HepG2 (cell line): ENCODE results near the gene ITLN2. TPM values are rescaled to one million over a fixed set of nuclear protein-coding genes. Genes with fewer than 3 reads are reported as not detected.

Source experiments
- ATAC-seq: fragments of 200-7000 bp; cut with Tn5 transposase; 3 replicates; pipeline ENCODE4 v1.9.1; 2020; ENCODE audit warnings: mild to moderate bottlenecking, moderate library complexity
- BruUV-seq: library from RNA; stranded (reverse); fragments of 400-500 nt; replicated peaks from 2 replicates; lab custom pipeline; 2021; lab: Mats Ljungman, UMichigan
- CTCF ChIA-PET: fragments of 300-600 bp; formaldehyde crosslinking; extraction: SDS; loops from one replicate; lab custom pipeline; 2021; ENCODE audit warnings: low total read pairs, inconsistent platforms, low intra/inter-chr PET ratio; lab: Yijun Ruan, JAX
- POLR2A ChIA-PET: fragments of 350-600 bp; sonication (Branson Sonifier 250); formaldehyde crosslinking; loops from one replicate; lab custom pipeline; 2020; ENCODE audit warnings: antibody characterized with exemption, inconsistent platforms; lab: Yijun Ruan, JAX
- DNase-seq: peaks from one replicate; pipeline ENCODE4 v3.0.0-alpha.2; 2015; ENCODE audit warnings: low spot score
- FAIRE-seq: peaks from 3 replicates; lab custom pipeline; 2011; peaks lifted over from hg19 to GRCh38; lab: Jason Lieb, UNC
- H2AFZ ChIP-seq: one replicate; pipeline ENCODE4 v1.6.1; 2011; ENCODE audit warnings: low read length, inconsistent platforms
- H3K27ac ChIP-seq: fragments of 300-600 bp; 3 replicates; pipeline ENCODE4 v1.8.0; 2011; ENCODE audit warnings: mixed run types, mild to moderate bottlenecking, mixed read lengths, low read length, inconsistent platforms; ENCODE audit not compliant: insufficient read depth; ENCODE audit errors: extremely low read length
- H3K27me3 ChIP-seq, 2 experiments: fragments of 200-600 bp in 1 of 2; 2 replicates in 1 of 2; 3 replicates in 1 of 2; pipeline versions ENCODE4 v1.6.0 to v1.8.0; 2011; ENCODE audit warnings: low read length in 2 of 2, mild to moderate bottlenecking in 2 of 2, moderate library complexity in 2 of 2, inconsistent platforms in 1 of 2; ENCODE audit not compliant: insufficient read depth in 2 of 2, control insufficient read depth in 1 of 2
- H3K36me3 ChIP-seq, 2 experiments: fragments of 200-600 bp in 1 of 2; replicated peaks in 1 of 2; 2 replicates in 1 of 2; 3 replicates in 1 of 2; pipeline versions ENCODE4 v1.5.1 to v1.8.0; 2011; ENCODE audit warnings: low read length in 2 of 2, inconsistent platforms in 1 of 2; ENCODE audit not compliant: insufficient read depth in 2 of 2, control insufficient read depth in 1 of 2
- H3K4me1 ChIP-seq: 2 replicates; pipeline ENCODE4 v1.5.1; 2012; ENCODE audit warnings: low read length, inconsistent platforms; ENCODE audit not compliant: insufficient read depth
- H3K4me2 ChIP-seq: 2 replicates; pipeline ENCODE4 v1.6.0; 2011; ENCODE audit warnings: low read depth, low read length, inconsistent platforms
- H3K4me3 ChIP-seq, 3 experiments: fragments of 200-600 bp in 1 of 3; sonication (generic), shearing (Covaris generic) in 1 of 3; replicated peaks in 1 of 3; 2 replicates each; pipeline ENCODE4 v1.5.1; 2011 to 2016; ENCODE audit warnings: low read length in 3 of 3, inconsistent platforms in 2 of 3, low read depth in 2 of 3, mild to moderate bottlenecking in 2 of 3, control low read depth in 1 of 3, mixed read lengths in 1 of 3; ENCODE audit not compliant: insufficient read depth in 1 of 3
- H3K79me2 ChIP-seq: one replicate; pipeline ENCODE4 v1.6.1; 2011; ENCODE audit warnings: low read length, inconsistent platforms; ENCODE audit not compliant: insufficient read depth
- H3K9ac ChIP-seq: 2 replicates; pipeline ENCODE4 v1.6.0; 2011; ENCODE audit warnings: mild to moderate bottlenecking, low read depth, low read length, inconsistent platforms; ENCODE audit not compliant: insufficient read depth
- H3K9me3 ChIP-seq: 2 replicates; pipeline ENCODE4 v1.5.1; 2012; ENCODE audit warnings: mild to moderate bottlenecking, low read length
- H4K20me1 ChIP-seq: 2 replicates; pipeline ENCODE4 v1.6.0; 2011; ENCODE audit warnings: inconsistent platforms, mild to moderate bottlenecking, low read length, moderate library complexity; ENCODE audit not compliant: insufficient read depth
- CBX5 ChIP-seq: sonication (generic); formaldehyde crosslinking; IDR thresholded peaks from 2 replicates; pipeline ENCODE4 v1.4.0; 2020; ENCODE audit warnings: missing genetic modification reagents, borderline replicate concordance
- NFKBIZ ChIP-seq: IDR thresholded peaks from 2 replicates; pipeline ENCODE4 v1.6.1; 2018; ENCODE audit warnings: missing genetic modification reagents, missing compliant biosample characterization
- NR0B2 ChIP-seq: sonication (generic); formaldehyde crosslinking; IDR thresholded peaks from 2 replicates; pipeline ENCODE4 v1.4.0; 2020; ENCODE audit warnings: mild to moderate bottlenecking, missing genetic modification reagents
- SRY ChIP-seq: sonication (generic); formaldehyde crosslinking; IDR thresholded peaks from 2 replicates; pipeline ENCODE4 v1.8.0; 2022; ENCODE audit warnings: mild to moderate bottlenecking, missing genetic modification reagents
- THAP11 ChIP-seq: IDR thresholded peaks from 2 replicates; pipeline ENCODE4 v1.6.1; 2016; ENCODE audit warnings: missing biosample characterization, missing genetic modification reagents
- ZBTB42 ChIP-seq: sonication (generic); formaldehyde crosslinking; IDR thresholded peaks from 2 replicates; pipeline ENCODE4 v1.5.0; 2020; ENCODE audit warnings: mild to moderate bottlenecking, missing genetic modification reagents
- ZKSCAN1 ChIP-seq: fragments of 150-350 bp; IDR thresholded peaks from 2 replicates; pipeline ENCODE4 v1.6.1; 2014; ENCODE audit warnings: low read length
- ZMAT5 ChIP-seq: sonication (generic); formaldehyde crosslinking; IDR thresholded peaks from 2 replicates; pipeline ENCODE4 v1.5.0; 2020; ENCODE audit warnings: mild to moderate bottlenecking, low read depth, missing genetic modification reagents, borderline replicate concordance
- ZNF317 ChIP-seq: sonication (generic); formaldehyde crosslinking; IDR thresholded peaks from 2 replicates; pipeline ENCODE4 v1.5.0; 2020; ENCODE audit warnings: mild to moderate bottlenecking, missing genetic modification reagents
- ZNF337 ChIP-seq: sonication (generic); formaldehyde crosslinking; IDR thresholded peaks from 2 replicates; pipeline ENCODE4 v1.5.1; 2020; ENCODE audit warnings: missing genetic modification reagents, low read depth, mild to moderate bottlenecking, borderline replicate concordance
- ZNF570 ChIP-seq: sonication (generic); formaldehyde crosslinking; IDR thresholded peaks from 2 replicates; pipeline ENCODE4 v1.4.0; 2020; ENCODE audit warnings: mild to moderate bottlenecking, missing genetic modification reagents, borderline replicate concordance
- ZNF609 ChIP-seq: sonication (generic); formaldehyde crosslinking; IDR thresholded peaks from 2 replicates; pipeline ENCODE4 v1.4.0; 2020; ENCODE audit warnings: mild to moderate bottlenecking, missing genetic modification reagents, borderline replicate concordance
- ZSCAN12 ChIP-seq: sonication (generic); formaldehyde crosslinking; IDR thresholded peaks from 2 replicates; pipeline ENCODE4 v1.9.0; 2021; ENCODE audit warnings: mild to moderate bottlenecking, missing genetic modification reagents
- WGBS: methylation state at CpG from one replicate; pipeline ENCODE4 v1.1.6; 2017; ENCODE audit warnings: low lambda C conversion rate; 5-methylcytosine and 5-hydroxymethylcytosine counted together
- in situ Hi-C: cut with HindIII; loops from 2 replicates; pipeline ENCODE4 v1.10.0; 2017; ENCODE audit warnings: low pct_unique_long_range_greater_than_20kb; ENCODE audit not compliant: extremely low pct_ligation_motif_present
- intact Hi-C: fragments of 100-400 bp; cut with micrococcal nuclease; formaldehyde crosslinking; loops from one replicate; pipeline ENCODE4 v1.10.0; 2022; ENCODE audit not compliant: unreplicated experiment
- polyA plus RNA-seq, 8 experiments: library from polyadenylated mRNA; depleted of rRNA in 3 of 8; stranded (reverse) in 7 of 8; unstranded in 1 of 8; fragments of >200 nt; fragmentation: Illumina TruSeq in 4 of 8; extraction: Trizol in 4 of 8; gene quantifications; 2 replicates each; pipeline versions ENCODE4 v1.2.1 to v1.2.3, GENCODE V29; 2011 to 2016; ENCODE audit warnings: low read depth in 4 of 8, missing spikeins in 1 of 8, mixed read lengths in 1 of 8; ENCODE audit not compliant: insufficient read depth in 1 of 8
- total RNA-seq, 5 experiments: library from RNA; depleted of rRNA; stranded (reverse); fragments of >200 nt; fragmentation: Illumina TruSeq; extraction: Trizol; gene quantifications; 2 replicates each; pipeline ENCODE4 v1.2.3, GENCODE V29; 2016; ENCODE audit warnings: low read depth in 1 of 5
- TF ChIP-seq, protein P1 (sequence below): sonication (generic); formaldehyde crosslinking; IDR thresholded peaks from 2 replicates; pipeline ENCODE4 v1.5.0; 2020; ENCODE audit warnings: mild to moderate bottlenecking, missing genetic modification reagents
- TF ChIP-seq, protein P2 (sequence below): sonication (generic); formaldehyde crosslinking; IDR thresholded peaks from 2 replicates; pipeline ENCODE4 v1.4.0; 2020; ENCODE audit warnings: missing genetic modification reagents; ENCODE audit errors: not compliant biosample characterization

Gene ITLN2
- total and polyA plus RNA-seq, 2 of the 13 experiments (the other 11 are each of a cell fraction or from before 2014, with no cell fraction given): not detected

GRCh38 chr1:160905617-160905989, 49.0 kb downstream of the ITLN2 start:
- WGBS: 50% methylated on average over 4 of the region's 4 CpGs
- Histone ChIP-seq H3K27ac (no peak overlapping the region), H3K9ac (no peak overlapping the region), H3K27me3 (no peaks in the 10 kb centered on the region), H3K4me3 (no peak overlapping the region), H3K9me3 (no peaks in the 10 kb centered on the region), H3K4me1 (no peaks in the 10 kb centered on the region), H3K4me2 (no peak overlapping the region), H4K20me1 (no peaks in the 10 kb centered on the region), H3K79me2 (no peaks in the 10 kb centered on the region), H2AFZ (no peak overlapping the region), H3K36me3 (no peaks in the 10 kb centered on the region)
- ATAC-seq: no peak
- no peak for FAIRE-seq
- DNase-seq: no peak
- ChIA-PET CTCF (no interaction called here), POLR2A (no interaction called here)
- in situ Hi-C loops (no loop called here), intact Hi-C loops (no loop called here)
- BruUV-seq: no TSS peak
- TF ChIP-seq ZNF317 (CRISPR knock-in tag) (no peak), ZMAT5 (CRISPR knock-in tag) (no peak), ZKSCAN1 (no peak), ZNF570 (CRISPR knock-in tag) (no peak), ZSCAN12 (no peak), THAP11 (CRISPR knock-in tag) (no peak), NR0B2 (CRISPR knock-in tag) (no peak), SRY (CRISPR knock-in tag) (no peak), CBX5 (CRISPR knock-in tag) (no peak), NFKBIZ (CRISPR knock-in tag) (no peak), ZNF337 (no peak), ZNF609 (CRISPR knock-in tag) (no peak), ZBTB42 (CRISPR knock-in tag) (no peak)
- TF ChIP-seq, protein P1, sequence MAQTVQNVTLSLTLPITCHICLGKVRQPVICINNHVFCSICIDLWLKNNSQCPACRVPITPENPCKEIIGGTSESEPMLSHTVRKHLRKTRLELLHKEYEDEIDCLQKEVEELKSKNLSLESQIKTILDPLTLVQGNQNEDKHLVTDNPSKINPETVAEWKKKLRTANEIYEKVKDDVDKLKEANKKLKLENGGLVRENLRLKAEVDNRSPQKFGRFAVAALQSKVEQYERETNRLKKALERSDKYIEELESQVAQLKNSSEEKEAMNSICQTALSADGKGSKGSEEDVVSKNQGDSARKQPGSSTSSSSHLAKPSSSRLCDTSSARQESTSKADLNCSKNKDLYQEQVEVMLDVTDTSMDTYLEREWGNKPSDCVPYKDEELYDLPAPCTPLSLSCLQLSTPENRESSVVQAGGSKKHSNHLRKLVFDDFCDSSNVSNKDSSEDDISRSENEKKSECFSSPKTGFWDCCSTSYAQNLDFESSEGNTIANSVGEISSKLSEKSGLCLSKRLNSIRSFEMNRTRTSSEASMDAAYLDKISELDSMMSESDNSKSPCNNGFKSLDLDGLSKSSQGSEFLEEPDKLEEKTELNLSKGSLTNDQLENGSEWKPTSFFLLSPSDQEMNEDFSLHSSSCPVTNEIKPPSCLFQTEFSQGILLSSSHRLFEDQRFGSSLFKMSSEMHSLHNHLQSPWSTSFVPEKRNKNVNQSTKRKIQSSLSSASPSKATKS (CRISPR knock-in tag): no peak
- TF ChIP-seq, protein P2, sequence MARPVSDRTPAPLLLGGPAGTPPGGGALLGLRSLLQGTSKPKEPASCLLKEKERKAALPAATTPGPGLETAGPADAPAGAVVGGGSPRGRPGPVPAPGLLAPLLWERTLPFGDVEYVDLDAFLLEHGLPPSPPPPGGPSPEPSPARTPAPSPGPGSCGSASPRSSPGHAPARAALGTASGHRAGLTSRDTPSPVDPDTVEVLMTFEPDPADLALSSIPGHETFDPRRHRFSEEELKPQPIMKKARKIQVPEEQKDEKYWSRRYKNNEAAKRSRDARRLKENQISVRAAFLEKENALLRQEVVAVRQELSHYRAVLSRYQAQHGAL: no peak
